CD4-positive, alpha-beta T cell treated with Interferon alpha-2 for 1 hour (primary cell): ENCODE results near the gene RETREG1.
A peak's percentile ranks its signal among the peaks of the same experiment; 100 is the strongest.
"Not testable (repeated sequence)": the region's sequence is repeated elsewhere in the genome, so short reads cannot be mapped to it uniquely, and the experiment has no call there.

Experiments
- DNase-seq, 2 donors: peaks; one replicate each; pipeline ENCODE4 v3.0.0-alpha.2; 2020 to 2022

RETREG1 gene

GRCh38 chr5:16551628-16552027 is 65.2 kb downstream of the RETREG1 start:
- DNase-seq: no peak

- DNase-seq: peak; percentile 13 to 29
Observed at GRCh38 chr5:16550316-16550952, 66.4 kb downstream of the RETREG1 start.

GRCh38 chr5:16549491-16550206 is 67.1 kb downstream of the RETREG1 start:
- DNase-seq: no peak

GRCh38 chr5:16548812-16549211 is 68.0 kb downstream of the RETREG1 start:
- no peak for DNase-seq

GRCh38 chr5:16548115-16548514 is 68.7 kb downstream of the RETREG1 start:
- DNase-seq: no peak

GRCh38 chr5:16547200-16547842 is 69.5 kb downstream of the RETREG1 start:
- DNase-seq: no peak

GRCh38 chr5:16546732-16547131 is 70.1 kb downstream of the RETREG1 start:
- no peak for DNase-seq

GRCh38 chr5:16544607-16545374 is 72.0 kb downstream of the RETREG1 start:
- no peak for DNase-seq

GRCh38 chr5:16543206-16543605 is 73.6 kb downstream of the RETREG1 start:
- not testable (repeated sequence) for DNase-seq

- no peak for DNase-seq
Observed at GRCh38 chr5:16542236-16542635, 74.6 kb downstream of the RETREG1 start.

- DNase-seq: not testable (repeated sequence)
Observed at GRCh38 chr5:16541592-16541991, 75.2 kb downstream of the RETREG1 start.

GRCh38 chr5:16540421-16540820 is 76.4 kb downstream of the RETREG1 start:
- DNase-seq: no peak

GRCh38 chr5:16539169-16539666 is 77.6 kb downstream of the RETREG1 start:
- no peak for DNase-seq

GRCh38 chr5:16538006-16538405 is 78.8 kb downstream of the RETREG1 start:
- no peak for DNase-seq

GRCh38 chr5:16536818-16537217 is 80.0 kb downstream of the RETREG1 start:
- no peak for DNase-seq

- no peak for DNase-seq
Observed at GRCh38 chr5:16536246-16536645, 80.6 kb downstream of the RETREG1 start.

- DNase-seq: no peak
Observed at GRCh38 chr5:16534280-16534679, 82.5 kb downstream of the RETREG1 start.

- DNase-seq: no peak
Observed at GRCh38 chr5:16531063-16531648, 85.6 kb downstream of the RETREG1 start.

GRCh38 chr5:16529306-16529705 is 87.5 kb downstream of the RETREG1 start:
- no peak for DNase-seq

GRCh38 chr5:16528382-16529110 is 88.3 kb downstream of the RETREG1 start:
- DNase-seq: no peak

- DNase-seq: no peak
Observed at GRCh38 chr5:16525651-16526050, 91.1 kb downstream of the RETREG1 start.

GRCh38 chr5:16524286-16524685 is 92.5 kb downstream of the RETREG1 start:
- DNase-seq: no peak
